Measurements from ENCODE around the gene LRRC26.

The LRRC26 gene

GRCh38 chr9:137188086-137188489 is 18.2 kb upstream of the LRRC26 start:
- DNase-seq = no peak
- intact Hi-C loops (cut with DNase I) = loop anchor here (5.0 to 10.0 kb wide), 2 partner anchors 39 to 63 kb away; partner anchors contain the start of genes CYSRT1 and RNF224

GRCh38 chr9:137187386-137187785 is 17.5 kb upstream of the LRRC26 start:
- DNase-seq = no peak
- intact Hi-C loops (cut with DNase I) = loop anchor here (5.0 to 10.0 kb wide), 2 partner anchors 40 to 63 kb away; partner anchors contain the start of genes CYSRT1 and RNF224

GRCh38 chr9:137186385-137186784 is 16.5 kb upstream of the LRRC26 start:
- no peak for DNase-seq
- intact Hi-C loops (cut with DNase I) = loop anchor here (5.0 to 10.0 kb wide), 2 partner anchors 41 to 62 kb away; partner anchors contain the start of genes CYSRT1 and RNF224

GRCh38 chr9:137185921-137186320 is 16.1 kb upstream of the LRRC26 start:
- intact Hi-C loops (cut with DNase I) = loop anchor here (5.0 to 10.0 kb wide), 2 partner anchors 41 to 61 kb away; partner anchors contain the start of genes CYSRT1 and RNF224
- no peak for DNase-seq

- intact Hi-C loops (cut with DNase I) = loop anchor here (5.0 to 10.0 kb wide), 2 partner anchors 42 to 60 kb away; partner anchors contain the start of genes CYSRT1 and RNF224
- DNase-seq = no peak
These were observed 15.2 kb upstream of the LRRC26 start for GRCh38 chr9:137184881-137185660.

- no peak for DNase-seq
- intact Hi-C loops (cut with DNase I) = loop anchor here (10.0 kb wide), 1 partner anchor 59 kb away; no protein-coding TSS in a partner anchor
These were observed 14.2 kb upstream of the LRRC26 start for GRCh38 chr9:137183980-137184595.

- DNase-seq = no peak
- intact Hi-C loops (cut with DNase I) = loop anchor here (10.0 kb wide), 1 partner anchor 58 kb away; no protein-coding TSS in a partner anchor
These were observed 13.0 kb upstream of the LRRC26 start for GRCh38 chr9:137182836-137183235.

GRCh38 chr9:137181680-137182079 is 11.8 kb upstream of the LRRC26 start:
- DNase-seq = no peak
- intact Hi-C loops (cut with DNase I) = loop anchor here (10.0 kb wide), 1 partner anchor 57 kb away; no protein-coding TSS in a partner anchor

GRCh38 chr9:137180491-137180890 is 10.6 kb upstream of the LRRC26 start:
- intact Hi-C loops (cut with DNase I) = loop anchor here (10.0 kb wide), 1 partner anchor 56 kb away; no protein-coding TSS in a partner anchor
- no peak for DNase-seq

- intact Hi-C loops (cut with DNase I) = loop anchor here (10.0 kb wide), 1 partner anchor 55 kb away; no protein-coding TSS in a partner anchor
- DNase-seq = no peak
These were observed 9.9 kb upstream of the LRRC26 start for GRCh38 chr9:137179761-137180160.

GRCh38 chr9:137178939-137179630 is 9.2 kb upstream of the LRRC26 start:
- intact Hi-C loops (cut with DNase I) = no loop called here

GRCh38 chr9:137178201-137178938 is 8.5 kb upstream of the LRRC26 start:
- no peak for DNase-seq
- intact Hi-C loops (cut with DNase I) = no loop called here

More at GRCh38 chr9:137178939-137179630, 9.2 kb upstream of the LRRC26 start:
- DNase-seq = no peak

GRCh38 chr9:137176302-137177182 is 6.7 kb upstream of the LRRC26 start:
- DNase-seq = peak in 7 of 42 donors; percentile 38 to 69 (median 41)
- intact Hi-C loops (cut with DNase I) = no loop called here

GRCh38 chr9:137175345-137175961 is 5.6 kb upstream of the LRRC26 start:
- intact Hi-C loops (cut with DNase I) = no loop called here
- DNase-seq = no peak

- intact Hi-C loops (cut with DNase I) = no loop called here
- peak in 7 of 42 donors; percentile 38 to 68 (median 46) for DNase-seq
These were observed 5.0 kb upstream of the LRRC26 start for GRCh38 chr9:137174722-137175293.

- intact Hi-C loops (cut with DNase I) = no loop called here
- DNase-seq = peak in 1 of 42 donors; percentile 38
These were observed 4.2 kb upstream of the LRRC26 start for GRCh38 chr9:137173796-137174664.

Data from head of caudate nucleus (tissue), 42 donors.